ENCODE measurements around the gene FAM169A. TPM values are rescaled to one million over a fixed set of nuclear protein-coding genes. Genes with fewer than 3 reads are reported as not detected.
"Not testable (repeated sequence)": the region's sequence is repeated elsewhere in the genome, so short reads cannot be mapped to it uniquely, and the experiment has no call there.

FAM169A gene
- total RNA-seq, 4 donors from 2014 or later = 0.47 to 3.4 (median 1.1) TPM

- Histone ChIP-seq H3K4me1 (no peaks in the 10 kb centered on the region), H3K36me3 (no peaks in the 10 kb centered on the region), H3K9me3 (no peaks in the 10 kb centered on the region), H3K27me3 (no peaks in the 10 kb centered on the region), H3K27ac (no peak overlapping the region), H3K4me3 (no peak overlapping the region)
- ATAC-seq = no peak
- WGBS, 2 donors (ENCODE audit: low coverage in 1 of 2) = 96 to 98% methylated on average over 8 to 14 of the region's 21 CpGs
- TF ChIP-seq EP300 (IDR thresholded peaks at IDR 0.05) (no peak), POLR2A (IDR thresholded peaks at IDR 0.05) (no peak), POLR2AphosphoS5 (IDR thresholded peaks at IDR 0.05) (no peak)
- TF ChIP-seq, protein P1, sequence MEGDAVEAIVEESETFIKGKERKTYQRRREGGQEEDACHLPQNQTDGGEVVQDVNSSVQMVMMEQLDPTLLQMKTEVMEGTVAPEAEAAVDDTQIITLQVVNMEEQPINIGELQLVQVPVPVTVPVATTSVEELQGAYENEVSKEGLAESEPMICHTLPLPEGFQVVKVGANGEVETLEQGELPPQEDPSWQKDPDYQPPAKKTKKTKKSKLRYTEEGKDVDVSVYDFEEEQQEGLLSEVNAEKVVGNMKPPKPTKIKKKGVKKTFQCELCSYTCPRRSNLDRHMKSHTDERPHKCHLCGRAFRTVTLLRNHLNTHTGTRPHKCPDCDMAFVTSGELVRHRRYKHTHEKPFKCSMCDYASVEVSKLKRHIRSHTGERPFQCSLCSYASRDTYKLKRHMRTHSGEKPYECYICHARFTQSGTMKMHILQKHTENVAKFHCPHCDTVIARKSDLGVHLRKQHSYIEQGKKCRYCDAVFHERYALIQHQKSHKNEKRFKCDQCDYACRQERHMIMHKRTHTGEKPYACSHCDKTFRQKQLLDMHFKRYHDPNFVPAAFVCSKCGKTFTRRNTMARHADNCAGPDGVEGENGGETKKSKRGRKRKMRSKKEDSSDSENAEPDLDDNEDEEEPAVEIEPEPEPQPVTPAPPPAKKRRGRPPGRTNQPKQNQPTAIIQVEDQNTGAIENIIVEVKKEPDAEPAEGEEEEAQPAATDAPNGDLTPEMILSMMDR (IDR thresholded peaks at IDR 0.05) = no peak
Observed at GRCh38 chr5:74798977-74799911, 66.9 kb downstream of the FAM169A start.

- not testable (repeated sequence) for H3K4me1 ChIP-seq, H3K9me3 ChIP-seq, H3K4me3 ChIP-seq, H3K27ac ChIP-seq, ATAC-seq, H3K27me3 ChIP-seq, H3K36me3 ChIP-seq
- 84 to 95% methylated on average over 2 to 3 of the region's 3 CpGs for WGBS, 2 donors (ENCODE audit: low coverage in 1 of 2)
Observed at GRCh38 chr5:74791669-74792068, 74.5 kb downstream of the FAM169A start.

GRCh38 chr5:74787424-74787823 lies 78.8 kb downstream of the FAM169A start:
- WGBS, 2 donors (ENCODE audit: low coverage in 1 of 2) = 92 to 100% methylated on average over 4 of the region's 6 CpGs
- no peak for ATAC-seq
- Histone ChIP-seq H3K27me3 (no peaks in the 10 kb centered on the region), H3K4me1 (no peaks in the 10 kb centered on the region), H3K36me3 (no peaks in the 10 kb centered on the region), H3K9me3 (no peaks in the 10 kb centered on the region), H3K27ac (no peak overlapping the region), H3K4me3 (no peak overlapping the region)
- no peak for TF ChIP-seq POLR2AphosphoS5 (IDR thresholded peaks at IDR 0.05)

DNA sequence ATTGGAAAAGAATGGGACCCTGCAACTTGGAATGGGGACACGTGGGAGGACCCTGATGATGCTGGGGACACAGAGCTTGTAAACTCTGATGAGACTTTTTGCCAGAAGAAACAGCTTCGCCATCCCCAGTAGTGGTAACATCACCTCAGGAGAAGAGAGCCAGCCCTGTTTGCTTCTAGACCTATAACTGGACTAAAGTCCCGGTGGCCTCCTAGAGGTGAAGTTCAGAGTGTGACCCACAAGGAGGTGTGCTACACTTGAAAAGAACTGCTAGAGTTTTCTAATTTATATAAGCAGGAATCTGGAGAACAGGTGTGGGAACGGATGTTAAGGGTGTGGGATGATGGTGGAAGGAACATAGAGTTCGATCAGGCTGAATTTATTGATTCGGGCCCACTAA lies 79.3 kb downstream of the FAM169A start:
- H3K9me3 ChIP-seq = no peaks in the 10 kb centered on the region
- H3K27ac ChIP-seq = no peak overlapping the region
- TF ChIP-seq POLR2AphosphoS5 (IDR thresholded peaks at IDR 0.05) (no peak), POLR2A (IDR thresholded peaks at IDR 0.05) (no peak), EP300 (IDR thresholded peaks at IDR 0.05) (no peak)
- TF ChIP-seq, protein P1 (IDR thresholded peaks at IDR 0.05) = no peak
- no peaks in the 10 kb centered on the region for H3K36me3 ChIP-seq
- H3K4me1 ChIP-seq = no peaks in the 10 kb centered on the region
- WGBS, 2 donors (ENCODE audit: low coverage in 1 of 2) = 94 to 95% methylated on average over 3 to 5 of the region's 6 CpGs
- no peaks in the 10 kb centered on the region for H3K27me3 ChIP-seq
- ATAC-seq = no peak
- H3K4me3 ChIP-seq = no peak overlapping the region

- no peak overlapping the region for H3K27ac ChIP-seq
- WGBS, 2 donors (ENCODE audit: low coverage in 1 of 2) = 83 to 95% methylated on average over 2 of the region's 2 CpGs
- TF ChIP-seq POLR2A (IDR thresholded peaks at IDR 0.05) (no peak), EP300 (IDR thresholded peaks at IDR 0.05) (no peak), POLR2AphosphoS5 (IDR thresholded peaks at IDR 0.05) (no peak)
- TF ChIP-seq, protein P1 (IDR thresholded peaks at IDR 0.05) = no peak
- no peak for ATAC-seq
- peaks cover 0 to 48% of the 10 kb centered on the region in 2 donors for H3K36me3 ChIP-seq
- H3K9me3 ChIP-seq = no peaks in the 10 kb centered on the region
- no peaks in the 10 kb centered on the region for H3K27me3 ChIP-seq
- H3K4me3 ChIP-seq = no peak overlapping the region
- H3K4me1 ChIP-seq = no peaks in the 10 kb centered on the region
Observed at GRCh38 chr5:74778609-74779008, 87.6 kb downstream of the FAM169A start.

DNA sequence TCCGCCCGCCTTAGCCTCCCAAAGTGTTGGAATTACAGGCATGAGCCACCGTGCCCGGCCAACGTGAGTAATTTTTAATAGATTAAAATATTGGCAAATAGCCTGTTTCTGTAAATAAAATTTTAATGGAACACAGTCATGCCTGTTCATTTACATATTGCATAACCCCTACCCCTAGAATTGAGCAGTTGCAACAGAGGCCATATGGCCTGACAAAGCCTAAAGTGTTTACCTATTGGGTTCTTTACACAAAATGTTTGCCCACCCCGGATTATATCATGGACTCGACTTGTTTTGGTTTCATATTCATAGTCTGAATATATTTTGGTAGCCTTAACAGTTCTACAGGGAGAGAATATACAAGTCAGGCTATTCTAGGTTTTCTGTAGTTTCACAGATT lies 93.8 kb downstream of the FAM169A start:
- TF ChIP-seq, protein P1 (IDR thresholded peaks at IDR 0.05) = no peak
- TF ChIP-seq EP300 (IDR thresholded peaks at IDR 0.05) (no peak), POLR2A (IDR thresholded peaks at IDR 0.05) (no peak), POLR2AphosphoS5 (IDR thresholded peaks at IDR 0.05) (no peak)
- no peaks in the 10 kb centered on the region for H3K9me3 ChIP-seq
- WGBS, 2 donors (ENCODE audit: low coverage in 1 of 2) = 70 to 77% methylated on average over 6 to 7 of the region's 7 CpGs
- H3K36me3 ChIP-seq = peaks cover 0 to 87% of the 10 kb centered on the region in 2 donors
- peaks cover 5 to 11% (median 5%) of the 10 kb centered on the region in 3 donors for H3K4me1 ChIP-seq
- no peak for ATAC-seq
- no peaks in the 10 kb centered on the region for H3K27me3 ChIP-seq
- no peak overlapping the region for H3K4me3 ChIP-seq
- H3K27ac ChIP-seq = no peak overlapping the region

Measured in gastroesophageal sphincter (tissue), 4 donors.